ENCODE measurements around the gene CLEC4G.
"Not testable (repeated sequence)": the region's sequence is repeated elsewhere in the genome, so short reads cannot be mapped to it uniquely, and the experiment has no call there.

The CLEC4G gene

GRCh38 chr19:7765043-7765442 lies 33.1 kb upstream of the CLEC4G start:
- H3K27ac ChIP-seq (ENCODE audit: low read depth, low read length) = not testable (repeated sequence)
- peaks cover 44% of the 10 kb centered on the region for H3K27me3 ChIP-seq (ENCODE audit: insufficient read depth, low read length)

GRCh38 chr19:7764157-7764556 lies 32.2 kb upstream of the CLEC4G start:
- not testable (repeated sequence) for H2AFZ ChIP-seq (ENCODE audit: low read length, unreplicated experiment); H3K79me2 ChIP-seq (ENCODE audit: control insufficient read depth, insufficient read depth, low read length, unreplicated experiment); H3K27ac ChIP-seq (ENCODE audit: low read depth, low read length); H3K4me1 ChIP-seq (ENCODE audit: control insufficient read depth, insufficient read depth, low read length, unreplicated experiment); H3K36me3 ChIP-seq (ENCODE audit: insufficient read depth, low read length); H3K4me3 ChIP-seq (ENCODE audit: low read depth, low read length)
- peaks cover 37% of the 10 kb centered on the region for H3K27me3 ChIP-seq (ENCODE audit: insufficient read depth, low read length)

More at GRCh38 chr19:7765043-7765442, 33.1 kb upstream of the CLEC4G start:
- H3K4me1 ChIP-seq (ENCODE audit: control insufficient read depth, insufficient read depth, low read length, unreplicated experiment); H3K36me3 ChIP-seq (ENCODE audit: insufficient read depth, low read length); H3K4me3 ChIP-seq (ENCODE audit: low read depth, low read length); H3K79me2 ChIP-seq (ENCODE audit: control insufficient read depth, insufficient read depth, low read length, unreplicated experiment); H2AFZ ChIP-seq (ENCODE audit: low read length, unreplicated experiment): not testable (repeated sequence)

- Histone ChIP-seq H3K4me3 (ENCODE audit: low read depth, low read length) (no peak overlapping the region), H3K79me2 (ENCODE audit: control insufficient read depth, insufficient read depth, low read length, unreplicated experiment) (no peaks in the 10 kb centered on the region), H3K36me3 (ENCODE audit: insufficient read depth, low read length) (no peaks in the 10 kb centered on the region), H3K4me1 (ENCODE audit: control insufficient read depth, insufficient read depth, low read length, unreplicated experiment) (no peaks in the 10 kb centered on the region), H3K27ac (ENCODE audit: low read depth, low read length) (no peak overlapping the region), H3K27me3 (ENCODE audit: insufficient read depth, low read length) (peaks cover 34% of the 10 kb centered on the region), H2AFZ (ENCODE audit: low read length, unreplicated experiment) (no peak overlapping the region)
Measured at GRCh38 chr19:7763696-7764095, 31.8 kb upstream of the CLEC4G start.

GRCh38 chr19:7762719-7763293 lies 30.9 kb upstream of the CLEC4G start, which contains the start of gene CLEC4M:
Gene CLEC4M (plus strand): TSS chr19:7763243. CDS start chr19:7763267, 24 bp downstream.
- Histone ChIP-seq H3K79me2 (ENCODE audit: control insufficient read depth, insufficient read depth, low read length, unreplicated experiment) (no peaks in the 10 kb centered on the region), H3K27me3 (ENCODE audit: insufficient read depth, low read length) (peaks cover 31% of the 10 kb centered on the region), H3K4me1 (ENCODE audit: control insufficient read depth, insufficient read depth, low read length, unreplicated experiment) (no peaks in the 10 kb centered on the region), H3K4me3 (ENCODE audit: low read depth, low read length) (no peak within 1 kb of the TSS), H2AFZ (ENCODE audit: low read length, unreplicated experiment) (no peak within 1 kb of the TSS), H3K27ac (ENCODE audit: low read depth, low read length) (no peak within 1 kb of the TSS), H3K36me3 (ENCODE audit: insufficient read depth, low read length) (no peaks in the 10 kb centered on the region)

- Histone ChIP-seq H2AFZ (ENCODE audit: low read length, unreplicated experiment) (no peak overlapping the region), H3K27ac (ENCODE audit: low read depth, low read length) (no peak overlapping the region), H3K36me3 (ENCODE audit: insufficient read depth, low read length) (no peaks in the 10 kb centered on the region), H3K27me3 (ENCODE audit: insufficient read depth, low read length) (peaks cover 20% of the 10 kb centered on the region; the same call in 1 of the 2 replicates), H3K4me1 (ENCODE audit: control insufficient read depth, insufficient read depth, low read length, unreplicated experiment) (no peaks in the 10 kb centered on the region), H3K4me3 (ENCODE audit: low read depth, low read length) (no peak overlapping the region), H3K79me2 (ENCODE audit: control insufficient read depth, insufficient read depth, low read length, unreplicated experiment) (no peaks in the 10 kb centered on the region)
Measured at GRCh38 chr19:7759156-7759555, 27.2 kb upstream of the CLEC4G start.

- no peaks in the 10 kb centered on the region for H3K36me3 ChIP-seq (ENCODE audit: insufficient read depth, low read length)
- no peak overlapping the region for H2AFZ ChIP-seq (ENCODE audit: low read length, unreplicated experiment)
- no peak overlapping the region for H3K4me3 ChIP-seq (ENCODE audit: low read depth, low read length)
- H3K27me3 ChIP-seq (ENCODE audit: insufficient read depth, low read length) = peaks cover 16% of the 10 kb centered on the region
- no peaks in the 10 kb centered on the region for H3K79me2 ChIP-seq (ENCODE audit: control insufficient read depth, insufficient read depth, low read length, unreplicated experiment)
- no peak overlapping the region for H3K27ac ChIP-seq (ENCODE audit: low read depth, low read length)
- H3K4me1 ChIP-seq (ENCODE audit: control insufficient read depth, insufficient read depth, low read length, unreplicated experiment) = no peaks in the 10 kb centered on the region
Measured at GRCh38 chr19:7757358-7757757, 25.4 kb upstream of the CLEC4G start.

GRCh38 chr19:7756258-7756657 lies 24.3 kb upstream of the CLEC4G start:
- H3K4me1 ChIP-seq (ENCODE audit: control insufficient read depth, insufficient read depth, low read length, unreplicated experiment) = no peaks in the 10 kb centered on the region
- no peaks in the 10 kb centered on the region for H3K79me2 ChIP-seq (ENCODE audit: control insufficient read depth, insufficient read depth, low read length, unreplicated experiment)

GRCh38 chr19:7751157-7751783 lies 19.4 kb upstream of the CLEC4G start:
- Histone ChIP-seq H3K4me3 (ENCODE audit: low read depth, low read length) (no peak overlapping the region), H3K27ac (ENCODE audit: low read depth, low read length) (no peak overlapping the region), H3K27me3 (ENCODE audit: insufficient read depth, low read length) (peaks cover 18% of the 10 kb centered on the region), H3K4me1 (ENCODE audit: control insufficient read depth, insufficient read depth, low read length, unreplicated experiment) (no peaks in the 10 kb centered on the region), H3K36me3 (ENCODE audit: insufficient read depth, low read length) (no peaks in the 10 kb centered on the region), H3K79me2 (ENCODE audit: control insufficient read depth, insufficient read depth, low read length, unreplicated experiment) (no peaks in the 10 kb centered on the region), H2AFZ (ENCODE audit: low read length, unreplicated experiment) (no peak overlapping the region)

More at GRCh38 chr19:7756258-7756657, 24.3 kb upstream of the CLEC4G start:
- Histone ChIP-seq H3K36me3 (ENCODE audit: insufficient read depth, low read length) (no peaks in the 10 kb centered on the region), H2AFZ (ENCODE audit: low read length, unreplicated experiment) (no peak overlapping the region), H3K27me3 (ENCODE audit: insufficient read depth, low read length) (peaks cover 13% of the 10 kb centered on the region), H3K4me3 (ENCODE audit: low read depth, low read length) (no peak overlapping the region), H3K27ac (ENCODE audit: low read depth, low read length) (no peak overlapping the region)

- no peaks in the 10 kb centered on the region for H3K4me1 ChIP-seq (ENCODE audit: control insufficient read depth, insufficient read depth, low read length, unreplicated experiment)
- H3K4me3 ChIP-seq (ENCODE audit: low read depth, low read length) = no peak overlapping the region
- H3K79me2 ChIP-seq (ENCODE audit: control insufficient read depth, insufficient read depth, low read length, unreplicated experiment) = no peaks in the 10 kb centered on the region
- H3K36me3 ChIP-seq (ENCODE audit: insufficient read depth, low read length) = no peaks in the 10 kb centered on the region
- H2AFZ ChIP-seq (ENCODE audit: low read length, unreplicated experiment) = no peak overlapping the region
- H3K27me3 ChIP-seq (ENCODE audit: insufficient read depth, low read length) = peaks cover 12% of the 10 kb centered on the region
- no peak overlapping the region for H3K27ac ChIP-seq (ENCODE audit: low read depth, low read length)
Measured at GRCh38 chr19:7748756-7749155, 16.8 kb upstream of the CLEC4G start.

- Histone ChIP-seq H3K79me2 (ENCODE audit: control insufficient read depth, insufficient read depth, low read length, unreplicated experiment) (no peaks in the 10 kb centered on the region), H3K27ac (ENCODE audit: low read depth, low read length) (no peak overlapping the region), H2AFZ (ENCODE audit: low read length, unreplicated experiment) (no peak overlapping the region), H3K4me1 (ENCODE audit: control insufficient read depth, insufficient read depth, low read length, unreplicated experiment) (no peaks in the 10 kb centered on the region), H3K4me3 (ENCODE audit: low read depth, low read length) (no peak overlapping the region), H3K36me3 (ENCODE audit: insufficient read depth, low read length) (no peaks in the 10 kb centered on the region), H3K27me3 (ENCODE audit: insufficient read depth, low read length) (peaks cover 8% of the 10 kb centered on the region)
Measured at GRCh38 chr19:7748171-7748570, 16.3 kb upstream of the CLEC4G start.

All from ACC112 (cell line).